Measurements from ENCODE around the gene MRM3. TPM values are rescaled to one million over a fixed set of nuclear protein-coding genes. Genes with fewer than 3 reads are reported as not detected.
"Not testable (repeated sequence)": the region's sequence is repeated elsewhere in the genome, so short reads cannot be mapped to it uniquely, and the experiment has no call there.

MRM3 gene
- total and polyA plus RNA-seq, 4 donors, result 8.5 to 17.5 (median 15.4) TPM

GRCh38 chr17:749359-749758 lies 32.8 kb upstream of the MRM3 start:
- Histone ChIP-seq H3K4me1 (ENCODE audit: control insufficient read depth in 4 of 4, insufficient read depth in 4 of 4, low read length in 3 of 4) (peaks cover 6 to 17% (median 11%) of the 10 kb centered on the region in 4 donors), H3K36me3 (ENCODE audit: control insufficient read depth in 4 of 4, insufficient read depth in 3 of 4, low read depth in 1 of 4, low read length in 3 of 4) (peaks cover 3 to 32% (median 16%) of the 10 kb centered on the region in 4 donors)
- 77% methylated on average over 7 of the region's 7 CpGs for WGBS
- DNase-seq (ENCODE audit: low spot score); H3K9me3 ChIP-seq (ENCODE audit: control insufficient read depth in 4 of 4, low read length in 3 of 4); H3K27ac ChIP-seq (ENCODE audit: low read depth in 1 of 2, low read length in 2 of 2); H3K4me3 ChIP-seq (ENCODE audit: low read depth in 1 of 3, low read length in 3 of 3); H3K27me3 ChIP-seq (ENCODE audit: control insufficient read depth in 4 of 4, insufficient read depth in 4 of 4, low read length in 3 of 4); H3K9ac ChIP-seq (ENCODE audit: low read depth in 1 of 2, low read length in 2 of 2): not testable (repeated sequence)

- H3K4me1 ChIP-seq (ENCODE audit: control insufficient read depth in 4 of 4, insufficient read depth in 4 of 4, low read length in 3 of 4), result peaks cover 6 to 17% (median 11%) of the 10 kb centered on the region in 4 donors
- WGBS, result 83% methylated on average over 8 of the region's 8 CpGs
- no peaks in the 10 kb centered on the region for H3K9me3 ChIP-seq (ENCODE audit: control insufficient read depth in 4 of 4, low read length in 3 of 4)
- no peak overlapping the region for H3K27ac ChIP-seq (ENCODE audit: low read depth in 1 of 2, low read length in 2 of 2)
- no peak for DNase-seq (ENCODE audit: low spot score)
- no peaks in the 10 kb centered on the region for H3K27me3 ChIP-seq (ENCODE audit: control insufficient read depth in 4 of 4, insufficient read depth in 4 of 4, low read length in 3 of 4)
- H3K36me3 ChIP-seq (ENCODE audit: control insufficient read depth in 4 of 4, insufficient read depth in 3 of 4, low read depth in 1 of 4, low read length in 3 of 4), result peaks cover 0 to 25% (median 10%) of the 10 kb centered on the region in 4 donors
- TF ChIP-seq FOXA1 (IDR thresholded peaks at IDR 0.05), result no peak
- TF ChIP-seq REST (IDR thresholded peaks at IDR 0.05), result no peak
- no peak for TF ChIP-seq TAF1 (conservative IDR thresholded peaks at IDR 0.05)
- TF ChIP-seq YY1 (IDR thresholded peaks at IDR 0.05), result no peak
- TF ChIP-seq ATF3 (IDR thresholded peaks at IDR 0.05), result no peak
- TF ChIP-seq EGR1 (IDR thresholded peaks at IDR 0.05; ENCODE audit: low read depth in 2 of 2), result no peak
- no peak for TF ChIP-seq RAD21 (IDR thresholded peaks at IDR 0.05)
- no peak overlapping the region for H3K9ac ChIP-seq (ENCODE audit: low read depth in 1 of 2, low read length in 2 of 2)
- H3K4me3 ChIP-seq (ENCODE audit: low read depth in 1 of 3, low read length in 3 of 3), result no peak overlapping the region
These were observed 31.6 kb upstream of the MRM3 start for GRCh38 chr17:750431-751037.

GRCh38 chr17:751269-752001 lies 30.7 kb upstream of the MRM3 start:
- DNase-seq (ENCODE audit: low spot score), result peak; percentile 43
- peaks cover 6 to 17% (median 11%) of the 10 kb centered on the region in 4 donors for H3K4me1 ChIP-seq (ENCODE audit: control insufficient read depth in 4 of 4, insufficient read depth in 4 of 4, low read length in 3 of 4)
- peak overlapping the region; percentile 71 to 80 (median 75) for H3K4me3 ChIP-seq (ENCODE audit: low read depth in 1 of 3, low read length in 3 of 3)
- H3K9ac ChIP-seq (ENCODE audit: low read depth in 1 of 2, low read length in 2 of 2), result peak overlapping the region in 1 of 2 donors; percentile 34
- WGBS, result 5% methylated on average over 49 of the region's 49 CpGs
- H3K36me3 ChIP-seq (ENCODE audit: control insufficient read depth in 4 of 4, insufficient read depth in 3 of 4, low read depth in 1 of 4, low read length in 3 of 4), result peaks cover 0 to 19% (median 5%) of the 10 kb centered on the region in 4 donors
- peak overlapping the region in 1 of 2 donors; percentile 80 for H3K27ac ChIP-seq (ENCODE audit: low read depth in 1 of 2, low read length in 2 of 2)
- no peaks in the 10 kb centered on the region for H3K27me3 ChIP-seq (ENCODE audit: control insufficient read depth in 4 of 4, insufficient read depth in 4 of 4, low read length in 3 of 4)
- no peaks in the 10 kb centered on the region for H3K9me3 ChIP-seq (ENCODE audit: control insufficient read depth in 4 of 4, low read length in 3 of 4)
- TF ChIP-seq NR2F2 (IDR thresholded peaks at IDR 0.05), result no peak
- no peak for TF ChIP-seq REST (IDR thresholded peaks at IDR 0.05)
- TF ChIP-seq ZBTB33 (IDR thresholded peaks at IDR 0.05), result no peak
- TF ChIP-seq FOXA2 (IDR thresholded peaks at IDR 0.05), result no peak
- no peak for TF ChIP-seq FOXA1 (IDR thresholded peaks at IDR 0.05)
- TF ChIP-seq ATF3 (IDR thresholded peaks at IDR 0.05), result no peak
- TF ChIP-seq JUND (IDR thresholded peaks at IDR 0.05), result no peak
- TF ChIP-seq YY1 (IDR thresholded peaks at IDR 0.05), result no peak
- TF ChIP-seq GABPA (IDR thresholded peaks at IDR 0.05 in 1 of 2, conservative IDR thresholded peaks at IDR 0.05 in 1 of 2), result no peak
- TF ChIP-seq EGR1 (IDR thresholded peaks at IDR 0.05; ENCODE audit: low read depth in 2 of 2), result no peak
- TF ChIP-seq RAD21 (IDR thresholded peaks at IDR 0.05), result no peak
- TF ChIP-seq MAX (IDR thresholded peaks at IDR 0.05), result no peak

Measured in liver (tissue), 9 donors.